HS-5 (cell line): Measurements from ENCODE around the gene PEX16.

ENCODE experiments used
- DNase-seq: peaks from one replicate; pipeline ENCODE4 v3.0.0-alpha.2; 2012; ENCODE audit warnings: low read depth

Gene PEX16

GRCh38 chr11:45930951-45931570, 13.4 kb upstream of the PEX16 start:
- no peak for DNase-seq

- DNase-seq = no peak
These were observed 12.5 kb upstream of the PEX16 start for GRCh38 chr11:45930031-45930794.

GRCh38 chr11:45929486-45930030, 11.9 kb upstream of the PEX16 start:
- no peak for DNase-seq

GRCh38 chr11:45928535-45929215, 11.0 kb upstream of the PEX16 start:
- DNase-seq = no peak

GRCh38 chr11:45927684-45928413, 10.2 kb upstream of the PEX16 start:
- DNase-seq = no peak

GRCh38 chr11:45927332-45927683, 9.6 kb upstream of the PEX16 start:
- DNase-seq = no peak

- no peak for DNase-seq
These were observed 9.1 kb upstream of the PEX16 start for GRCh38 chr11:45926536-45927331.

GRCh38 chr11:45926001-45926401, 8.3 kb upstream of the PEX16 start:
- no peak for DNase-seq

GRCh38 chr11:45925550-45925949, 7.9 kb upstream of the PEX16 start:
- DNase-seq = no peak

- no peak for DNase-seq
These were observed 7.2 kb upstream of the PEX16 start for GRCh38 chr11:45924927-45925326.

GRCh38 chr11:45924036-45924915, 6.6 kb upstream of the PEX16 start:
- DNase-seq = no peak

- DNase-seq = no peak
These were observed 4.9 kb upstream of the PEX16 start, which contains the start of gene LARGE2 for GRCh38 chr11:45922425-45923082. Gene LARGE2 (plus strand): TSS chr11:45922656. CDS start chr11:45922883, 227 bp downstream.

- DNase-seq = no peak
These were observed 4.1 kb upstream of the PEX16 start for GRCh38 chr11:45921561-45922424.

GRCh38 chr11:45920531-45921477, 3.1 kb upstream of the PEX16 start:
- no peak for DNase-seq

GRCh38 chr11:45919806-45920530, 2.3 kb upstream of the PEX16 start:
- DNase-seq = no peak

GRCh38 chr11:45918962-45919675, 1.4 kb upstream of the PEX16 start:
- no peak for DNase-seq
